ENCODE measurements around the gene CFAP46. TPM values are rescaled to one million over a fixed set of nuclear protein-coding genes. Genes with fewer than 3 reads are reported as not detected.
"Not testable (repeated sequence)": the region's sequence is repeated elsewhere in the genome, so short reads cannot be mapped to it uniquely, and the experiment has no call there.

Gene CFAP46
- total RNA-seq, 1 donor from 2014 or later = 5.2 TPM

- no peak overlapping the region for H3K27ac Mint-ChIP-seq (ENCODE audit: unreplicated experiment)
- TF ChIP-seq CTCF (IDR thresholded peaks at IDR 0.05; ENCODE audit: partially characterized antibody, unreplicated experiment) = no peak
- H3K4me1 Mint-ChIP-seq (ENCODE audit: low read depth, unreplicated experiment) = peaks cover 15% of the 10 kb centered on the region
- H3K9me3 Mint-ChIP-seq (ENCODE audit: unreplicated experiment) = peaks cover 4% of the 10 kb centered on the region
- DNase-seq = no peak
- H3K4me3 Mint-ChIP-seq (ENCODE audit: unreplicated experiment) = no peak overlapping the region
- no peaks in the 10 kb centered on the region for H3K36me3 Mint-ChIP-seq (ENCODE audit: unreplicated experiment)
- H3K27me3 Mint-ChIP-seq (ENCODE audit: unreplicated experiment) = peaks cover 3% of the 10 kb centered on the region
Measured at GRCh38 chr10:132957981-132958882, 15.9 kb upstream of the CFAP46 start.

DNA sequence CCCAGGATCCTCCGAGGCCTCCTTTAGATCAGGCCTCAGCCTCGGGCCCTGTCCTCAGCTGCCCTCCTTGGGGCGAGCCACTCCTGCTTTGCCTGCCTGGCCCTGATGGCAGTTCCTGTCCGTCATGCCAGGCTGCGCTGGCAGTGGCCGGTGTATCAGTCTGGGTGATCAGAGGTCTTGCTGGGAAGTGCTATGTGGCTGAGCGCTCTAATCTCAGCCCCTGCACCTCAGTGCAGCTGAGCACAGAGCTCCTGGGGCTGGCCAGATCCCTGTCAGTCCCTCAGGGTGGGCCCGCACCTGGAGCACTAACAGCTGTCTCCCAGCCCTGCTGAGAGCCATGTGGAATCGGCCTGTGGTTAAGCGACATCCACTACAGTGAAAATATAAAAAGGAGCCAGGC lies 14.8 kb upstream of the CFAP46 start:
- Mint-ChIP-seq H3K27ac (ENCODE audit: unreplicated experiment) (no peak overlapping the region), H3K4me3 (ENCODE audit: unreplicated experiment) (no peak overlapping the region), H3K4me1 (ENCODE audit: low read depth, unreplicated experiment) (peaks cover 6% of the 10 kb centered on the region), H3K36me3 (ENCODE audit: unreplicated experiment) (no peaks in the 10 kb centered on the region), H3K27me3 (ENCODE audit: unreplicated experiment) (no peaks in the 10 kb centered on the region), H3K9me3 (ENCODE audit: unreplicated experiment) (no peaks in the 10 kb centered on the region)
- no peak for TF ChIP-seq CTCF (IDR thresholded peaks at IDR 0.05; ENCODE audit: partially characterized antibody, unreplicated experiment)
- no peak for DNase-seq

- DNase-seq; H3K9me3 Mint-ChIP-seq (ENCODE audit: unreplicated experiment); H3K27me3 Mint-ChIP-seq (ENCODE audit: unreplicated experiment); H3K4me1 Mint-ChIP-seq (ENCODE audit: low read depth, unreplicated experiment); H3K27ac Mint-ChIP-seq (ENCODE audit: unreplicated experiment); H3K4me3 Mint-ChIP-seq (ENCODE audit: unreplicated experiment); H3K36me3 Mint-ChIP-seq (ENCODE audit: unreplicated experiment): not testable (repeated sequence)
Measured at GRCh38 chr10:132956259-132956658, 13.9 kb upstream of the CFAP46 start.

DNA sequence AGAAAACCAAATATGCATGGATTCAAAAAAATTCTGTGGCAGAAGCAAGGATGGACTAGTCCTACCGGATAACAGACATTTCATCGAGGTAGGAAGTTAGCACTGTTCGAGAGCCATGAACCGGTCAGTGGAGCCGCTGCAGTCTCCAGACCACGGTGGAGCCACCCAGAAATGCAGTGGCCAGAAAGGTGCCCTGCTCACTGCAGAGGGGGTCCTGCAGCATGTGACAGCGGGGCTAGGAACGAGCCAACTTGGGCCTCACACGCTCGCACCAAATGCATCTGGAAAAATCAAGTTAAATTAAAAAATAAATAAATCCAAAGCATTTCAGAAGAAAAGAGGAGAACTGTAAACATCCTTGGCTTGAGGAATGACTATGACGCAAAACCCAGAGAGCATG lies 13.1 kb upstream of the CFAP46 start:
- peaks cover 1% of the 10 kb centered on the region for H3K27me3 Mint-ChIP-seq (ENCODE audit: unreplicated experiment)
- no peak for DNase-seq
- no peaks in the 10 kb centered on the region for H3K9me3 Mint-ChIP-seq (ENCODE audit: unreplicated experiment)
- no peak overlapping the region for H3K4me3 Mint-ChIP-seq (ENCODE audit: unreplicated experiment)
- H3K27ac Mint-ChIP-seq (ENCODE audit: unreplicated experiment) = no peak overlapping the region
- peaks cover 5% of the 10 kb centered on the region for H3K4me1 Mint-ChIP-seq (ENCODE audit: low read depth, unreplicated experiment)
- no peaks in the 10 kb centered on the region for H3K36me3 Mint-ChIP-seq (ENCODE audit: unreplicated experiment)
- TF ChIP-seq CTCF (IDR thresholded peaks at IDR 0.05; ENCODE audit: partially characterized antibody, unreplicated experiment) = no peak

DNA sequence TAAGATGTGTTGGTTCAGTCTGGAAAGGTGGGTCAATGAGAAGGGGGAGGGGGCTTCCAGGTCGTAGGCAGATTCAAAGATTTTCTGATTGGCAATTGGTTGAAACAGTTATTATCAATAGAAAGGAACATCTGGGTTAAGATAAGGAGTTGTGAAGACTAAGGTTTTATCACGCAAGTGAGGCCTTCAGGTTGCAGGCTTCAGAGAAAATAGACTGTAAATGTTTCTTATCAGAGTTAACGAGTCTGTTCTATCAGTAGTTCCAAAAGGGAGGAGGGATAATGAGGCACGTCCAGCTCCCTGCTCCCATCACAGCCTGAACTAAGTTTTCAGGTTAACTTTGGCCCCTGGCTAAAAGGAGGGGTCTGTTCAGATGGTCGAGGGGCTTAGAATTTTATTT lies 11.1 kb upstream of the CFAP46 start:
- no peaks in the 10 kb centered on the region for H3K9me3 Mint-ChIP-seq (ENCODE audit: unreplicated experiment)
- H3K4me1 Mint-ChIP-seq (ENCODE audit: low read depth, unreplicated experiment) = peaks cover 5% of the 10 kb centered on the region
- no peak for DNase-seq
- peaks cover 1% of the 10 kb centered on the region for H3K27me3 Mint-ChIP-seq (ENCODE audit: unreplicated experiment)
- H3K36me3 Mint-ChIP-seq (ENCODE audit: unreplicated experiment) = no peaks in the 10 kb centered on the region
- no peak overlapping the region for H3K4me3 Mint-ChIP-seq (ENCODE audit: unreplicated experiment)
- TF ChIP-seq CTCF (IDR thresholded peaks at IDR 0.05; ENCODE audit: partially characterized antibody, unreplicated experiment) = no peak
- no peak overlapping the region for H3K27ac Mint-ChIP-seq (ENCODE audit: unreplicated experiment)

Measured in glutamatergic neuron (in vitro differentiated cells).